Right lung (tissue), 5 donors: ENCODE results near the gene RAB6B. TPM values are rescaled to one million over a fixed set of nuclear protein-coding genes. Genes with fewer than 3 reads are reported as not detected.

Experiments
- DNase-seq, 2 donors: peaks; one replicate each; pipeline ENCODE4 v3.0.0-alpha.2; 2013
- polyA plus RNA-seq, 5 donors: library from polyadenylated mRNA; unstranded; fragments of 120-200 nt; gene quantifications; one replicate each; pipeline versions ENCODE4 v1.2.1 to v1.2.3, GENCODE V29; 2013; ENCODE audit warnings: inconsistent platforms in 1 of 5, low replicate concordance in 1 of 5; ENCODE audit not compliant: insufficient read length in 5 of 5, insufficient read depth in 1 of 5

RAB6B gene
- polyA plus RNA-seq, 5 donors: 6.2 to 7.7 (median 7.1) TPM

- no peak for DNase-seq
Observed at GRCh38 chr3:133862161-133862560, 33.5 kb downstream of the RAB6B start.

GRCh38 chr3:133860519-133860918 is 35.2 kb downstream of the RAB6B start:
- DNase-seq: no peak

DNA sequence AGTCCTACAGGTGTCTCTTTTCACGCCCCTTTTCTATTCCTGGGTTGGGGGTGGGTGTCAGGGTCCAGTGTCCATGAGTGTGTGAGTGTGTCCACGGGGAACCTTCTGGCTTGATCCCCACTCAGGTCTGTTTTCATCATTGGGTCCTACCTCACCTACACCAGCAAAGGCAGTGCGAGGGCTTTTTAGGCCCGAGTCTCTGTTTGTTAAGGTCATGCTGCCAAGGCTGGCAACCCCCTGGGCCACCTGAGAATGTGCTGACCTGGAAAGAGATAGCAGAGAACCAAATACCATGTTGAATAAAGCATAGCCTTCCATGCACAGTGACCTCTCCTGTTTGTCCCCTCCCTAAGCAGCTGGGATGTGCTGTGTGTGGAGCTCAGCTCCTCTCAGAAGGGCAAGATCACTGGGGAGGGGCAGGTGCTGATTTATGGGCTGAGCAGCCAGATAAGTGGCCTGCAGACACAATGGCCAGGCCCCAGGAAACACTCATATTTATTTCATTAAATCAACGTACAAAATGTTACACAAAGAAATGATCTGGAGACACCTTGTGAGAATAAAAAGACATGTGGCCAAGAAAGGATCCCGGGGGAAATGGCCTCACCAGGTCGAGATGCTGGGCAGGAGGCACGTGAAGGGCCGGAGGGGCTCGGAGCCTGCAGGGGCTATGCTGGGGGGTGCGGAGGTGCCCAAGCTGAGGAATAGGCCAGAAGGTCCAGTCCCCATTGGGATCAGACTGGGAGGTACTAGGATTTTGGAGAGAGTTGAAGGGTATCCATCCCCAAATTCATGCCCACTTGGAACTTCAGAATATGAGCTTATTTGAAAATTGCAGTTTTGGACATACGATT is 36.1 kb downstream of the RAB6B start:
- no peak for DNase-seq

DNA sequence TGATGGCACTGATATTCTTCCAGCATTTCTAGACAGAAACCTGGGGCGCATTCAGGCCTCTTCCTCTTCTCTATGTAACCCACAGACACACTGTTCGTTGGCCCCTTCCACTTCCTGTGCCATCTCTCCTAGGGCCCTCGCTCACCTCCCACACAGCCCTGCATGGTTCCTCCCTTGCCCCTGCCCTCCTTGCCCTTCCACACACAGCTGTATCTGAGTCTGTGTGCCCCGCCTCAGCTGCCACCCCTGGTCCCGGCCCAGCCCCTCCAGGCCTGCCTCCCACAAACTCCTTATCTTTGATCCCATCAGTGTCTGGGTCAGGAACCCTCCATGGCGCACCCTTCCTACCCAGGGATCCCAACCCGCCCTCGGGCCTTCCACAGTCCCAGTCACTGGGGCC is 37.9 kb downstream of the RAB6B start:
- DNase-seq: no peak

DNA sequence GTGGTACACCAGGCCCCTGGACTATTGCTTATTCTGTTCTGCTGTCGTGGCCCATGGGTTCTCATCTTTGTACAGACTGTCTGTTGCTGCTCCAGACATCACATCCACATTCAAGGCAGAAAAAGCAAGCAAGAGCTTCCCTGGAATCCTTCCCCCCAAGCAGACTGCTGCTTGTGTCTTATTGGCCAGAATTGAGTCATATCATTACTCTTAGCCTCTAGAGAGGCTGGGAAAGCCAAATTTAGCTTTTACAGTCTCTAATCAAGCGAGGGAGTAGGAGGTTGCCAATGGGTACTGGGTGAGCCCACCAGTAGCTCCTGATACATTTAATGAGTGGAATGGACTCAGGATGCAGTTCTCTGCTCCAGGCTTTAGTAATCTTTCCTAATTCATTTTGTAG is 39.4 kb downstream of the RAB6B start:
- no peak for DNase-seq

DNA sequence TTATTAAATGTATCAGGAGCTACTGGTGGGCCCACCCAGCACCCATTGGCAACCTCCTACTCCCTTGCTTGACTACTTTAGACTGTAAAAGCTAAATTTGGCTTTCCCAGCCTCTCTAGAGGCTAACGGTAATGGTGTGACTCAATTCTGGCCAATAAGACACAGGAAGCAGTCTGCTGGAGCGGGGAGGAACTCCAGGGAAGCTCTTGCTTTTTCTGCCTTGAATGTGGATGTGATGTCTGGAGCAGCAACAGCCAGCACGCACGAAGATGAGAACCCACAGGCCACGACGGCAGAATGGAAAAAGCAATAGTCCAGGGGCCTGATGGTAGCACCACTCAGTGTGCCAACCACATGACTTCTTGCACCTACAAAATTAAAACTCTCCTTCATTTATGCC is 39.9 kb downstream of the RAB6B start:
- no peak for DNase-seq

GRCh38 chr3:133855002-133855370 is 40.7 kb downstream of the RAB6B start:
- DNase-seq: no peak

- no peak for DNase-seq
Observed at GRCh38 chr3:133854264-133855001, 41.2 kb downstream of the RAB6B start.

DNA sequence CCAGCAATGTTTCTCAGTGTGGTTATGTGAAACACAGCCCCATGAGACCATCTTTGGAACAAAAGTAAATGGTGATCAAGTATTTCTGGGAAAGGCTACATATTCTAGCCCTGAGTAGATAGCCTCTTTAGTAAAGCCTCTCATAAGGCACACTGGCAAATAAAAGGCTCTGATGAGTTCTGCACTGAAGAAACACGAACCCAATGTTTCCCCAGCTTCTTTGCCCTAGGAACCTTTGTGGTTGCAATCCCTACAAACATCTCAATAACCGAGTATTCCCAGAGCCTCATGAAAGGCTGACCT is 41.8 kb downstream of the RAB6B start:
- DNase-seq: no peak

DNA sequence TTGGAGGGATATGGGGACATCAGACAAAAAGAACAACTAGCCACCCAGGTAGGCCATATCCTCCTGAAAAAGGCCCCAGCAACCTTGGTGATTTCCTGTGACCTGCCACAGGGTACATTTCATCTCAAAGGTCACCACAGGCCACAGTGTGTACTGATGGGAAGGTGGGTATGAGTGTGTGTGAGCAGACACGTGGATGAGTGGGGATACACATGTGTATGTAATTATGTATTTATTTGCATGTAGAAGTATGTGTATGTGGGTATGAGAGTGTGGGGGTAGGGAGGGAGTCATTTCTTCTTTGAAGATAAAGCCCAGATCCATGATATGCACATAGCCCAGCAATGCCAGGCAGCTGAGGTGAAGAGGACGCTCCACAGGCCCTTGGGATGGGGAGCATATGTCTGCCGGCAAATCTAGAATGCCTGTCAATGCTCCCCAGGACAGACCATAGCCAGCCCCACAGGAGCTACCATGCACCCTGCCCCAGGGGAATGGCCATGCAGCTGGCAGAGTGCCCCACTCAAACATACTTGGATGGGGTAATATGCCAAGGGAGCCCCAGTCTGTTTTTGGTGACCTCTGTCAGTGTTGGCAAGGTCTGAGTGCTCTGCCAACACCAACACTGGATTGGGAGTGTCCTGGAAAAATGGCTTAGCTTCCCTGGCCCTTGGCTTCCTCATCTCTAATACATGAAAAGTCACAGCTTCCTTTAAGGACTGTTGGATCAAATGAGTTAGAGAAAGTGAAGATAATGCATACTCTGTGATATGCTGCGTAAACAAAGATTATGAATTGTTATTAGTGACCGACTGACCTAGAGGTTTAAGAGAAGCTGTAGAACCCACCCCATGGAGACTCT is 42.4 kb downstream of the RAB6B start:
- DNase-seq: no peak

DNA sequence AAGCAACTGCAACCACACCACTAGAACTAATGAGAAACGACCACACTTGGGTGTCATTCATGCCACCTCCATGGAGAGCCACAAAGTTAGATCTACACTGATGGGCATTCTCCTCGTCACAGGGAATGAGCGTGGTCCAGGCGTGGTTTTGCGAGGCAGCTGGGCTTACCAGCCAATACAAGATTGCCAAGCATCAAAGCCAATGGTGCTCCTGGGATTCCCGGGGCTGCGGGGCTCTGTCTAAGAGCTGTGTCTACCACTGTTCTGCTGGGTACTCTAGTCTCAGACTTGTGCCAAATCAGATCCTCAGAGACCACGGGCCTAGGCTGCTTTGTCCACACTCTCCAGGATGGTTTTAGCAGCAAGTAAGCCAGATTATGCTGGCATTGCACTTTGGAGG is 43.8 kb downstream of the RAB6B start:
- DNase-seq: no peak

GRCh38 chr3:133851266-133851906 is 44.3 kb downstream of the RAB6B start:
- DNase-seq: no peak

- DNase-seq: no peak
Observed at GRCh38 chr3:133850034-133850433, 45.6 kb downstream of the RAB6B start.

DNA sequence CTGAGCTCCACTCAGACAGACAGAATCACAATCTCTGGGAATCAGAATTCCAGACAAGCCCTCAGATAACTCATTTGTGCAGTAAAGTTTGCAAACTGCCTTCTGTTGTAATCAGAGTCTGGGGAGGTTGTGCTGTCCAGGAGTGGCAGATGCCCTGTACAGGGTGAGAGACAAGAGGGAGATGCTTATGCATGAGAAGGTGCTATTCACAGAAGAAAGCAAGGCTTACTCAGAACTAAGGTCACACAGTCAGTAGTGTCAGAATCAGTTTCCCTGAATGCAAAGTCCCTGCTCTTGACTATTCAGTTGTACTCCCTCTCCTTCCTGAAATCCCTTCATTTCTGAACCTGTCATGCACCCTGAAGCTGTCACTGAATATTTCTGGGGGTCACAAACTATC is 46.3 kb downstream of the RAB6B start:
- no peak for DNase-seq

GRCh38 chr3:133845127-133845526 is 50.6 kb downstream of the RAB6B start:
- no peak for DNase-seq

DNA sequence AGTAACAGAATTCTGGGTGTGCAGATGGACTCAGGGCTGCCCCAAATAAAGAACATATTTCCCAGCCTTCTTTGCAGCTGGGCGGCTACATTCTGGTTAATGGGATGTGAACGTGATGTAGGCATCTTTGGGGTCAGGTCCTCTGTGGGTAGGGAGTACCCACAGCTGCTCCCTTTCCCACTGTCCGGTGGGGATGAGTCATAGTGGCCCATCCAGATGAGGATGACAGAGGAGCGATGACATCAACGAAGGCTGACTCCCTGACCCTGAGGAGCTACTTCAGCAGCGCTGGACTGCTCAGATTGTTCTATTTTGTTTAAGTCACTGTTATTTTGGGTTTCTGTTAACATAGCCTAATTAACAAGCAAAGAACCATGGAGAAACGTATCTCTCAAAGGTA is 52.0 kb downstream of the RAB6B start:
- no peak for DNase-seq

GRCh38 chr3:133842158-133842557 is 53.5 kb downstream of the RAB6B start:
- no peak for DNase-seq

- no peak for DNase-seq
Observed at GRCh38 chr3:133841196-133841595, 54.5 kb downstream of the RAB6B start.

DNA sequence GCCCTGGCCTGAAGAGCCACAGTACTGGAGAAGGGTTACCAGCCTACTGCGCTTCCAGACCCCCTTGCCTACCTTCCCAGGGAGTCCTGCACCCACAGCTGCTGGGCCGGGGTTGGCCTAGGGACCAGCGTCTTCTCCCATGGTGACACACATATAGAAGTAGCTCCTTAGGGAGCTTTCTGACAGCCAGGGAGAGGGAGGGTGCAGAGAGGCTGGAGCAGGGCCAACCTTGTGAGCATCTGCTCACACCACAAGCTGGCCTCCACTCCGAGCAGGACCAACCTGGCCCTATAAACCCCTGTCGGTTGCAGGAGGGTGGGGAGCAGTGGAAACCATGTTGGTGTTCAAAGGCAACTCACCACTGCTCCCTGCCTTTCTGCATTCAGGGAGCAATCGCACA is 54.9 kb downstream of the RAB6B start:
- DNase-seq: no peak

- no peak for DNase-seq
Observed at GRCh38 chr3:133840055-133840737, 55.5 kb downstream of the RAB6B start.
